Gastrocnemius medialis (tissue), 4 donors: ENCODE results near the gene CCM2. TPM values are rescaled to one million over a fixed set of nuclear protein-coding genes. Genes with fewer than 3 reads are reported as not detected.

Experiments used
- ATAC-seq, 2 donors: fragments of 150-250 bp; one replicate each; pipeline ENCODE4 v1.9.1; 2016
- DNase-seq, 2 donors: peaks; one replicate each; pipeline ENCODE4 v3.0.0-alpha.2; 2019
- H3K27ac ChIP-seq, 4 donors: fragments of 200-600 bp; sonication (generic); 1 replicate in 1 of 4; 2 replicates in 3 of 4; pipeline ENCODE4 v1.5.1; 2016 to 2018; ENCODE audit warnings: mild to moderate bottlenecking in 2 of 4, moderate library complexity in 1 of 4
- H3K27me3 ChIP-seq, 3 donors: fragments of 200-600 bp; sonication (generic) in 2 of 3; 1 replicate in 1 of 3; 2 replicates in 2 of 3; pipeline versions ENCODE4 v1.5.1 to v1.6.0; 2016 to 2019; ENCODE audit warnings: mild to moderate bottlenecking in 1 of 3, moderate library complexity in 1 of 3
- H3K36me3 ChIP-seq, 2 donors: fragments of 200-600 bp; sonication (generic) in 1 of 2; one replicate each; pipeline ENCODE4 v1.5.1; 2017 to 2018
- H3K4me1 ChIP-seq, 2 donors: fragments of 200-600 bp; sonication (generic) in 1 of 2; one replicate each; pipeline ENCODE4 v1.5.1; 2016 to 2017; ENCODE audit warnings: mild to moderate bottlenecking in 2 of 2
- H3K4me3 ChIP-seq, 4 donors: fragments of 200-600 bp; sonication (generic) in 3 of 4; 1 replicate in 1 of 4; 2 replicates in 3 of 4; pipeline ENCODE4 v1.5.1; 2016 to 2019; ENCODE audit warnings: mild to moderate bottlenecking in 2 of 4
- H3K9me3 ChIP-seq, 3 donors: fragments of 200-600 bp; sonication (generic) in 2 of 3; 1 replicate in 1 of 3; 2 replicates in 2 of 3; pipeline ENCODE4 v1.5.1; 2016 to 2019
- CTCF ChIP-seq, 5 experiments: fragments of 450-650 bp in 3 of 5; fragments of 200-600 bp in 2 of 5; sonication (generic) in 2 of 5; IDR thresholded peaks in 4 of 5; conservative IDR thresholded peaks in 1 of 5; 1 replicate in 4 of 5; 2 replicates in 1 of 5; pipeline ENCODE4 v1.5.1; 2016 to 2019; ENCODE audit warnings: antibody characterized with exemption in 5 of 5, mild to moderate bottlenecking in 3 of 5, moderate library complexity in 3 of 5
- POLR2A ChIP-seq, 2 donors: fragments of 450-650 bp; IDR thresholded peaks; one replicate each; pipeline ENCODE4 v1.6.1; 2017; ENCODE audit warnings: antibody characterized with exemption in 2 of 2, mild to moderate bottlenecking in 2 of 2, moderate library complexity in 2 of 2
- in situ Hi-C, 4 donors: fragments of 200-750 bp; cut with MboI; loops; one replicate each; pipeline versions ENCODE4 v1.15.0 to v1.8.0; 2017; ENCODE audit warnings: low sequenced_read_pairs in 4 of 4
- intact Hi-C: fragments of 100-400 bp; cut with DNase I; formaldehyde crosslinking; loops from one replicate; pipeline ENCODE4 v1.15.1; 2023; ENCODE audit warnings: low total_unique reads
- total RNA-seq, 4 donors: library from RNA; depleted of rRNA; stranded (reverse); fragments of >200 nt; gene quantifications; one replicate each; pipeline versions ENCODE4 v1.1.0 to v1.2.3, GENCODE V29; 2016

CCM2 gene
- total RNA-seq, 4 donors from 2014 or later: 37.7 to 61.8 (median 47.4) TPM

- intact Hi-C loops: no loop called here
- ATAC-seq: no peak
- no peak overlapping the region for H3K27ac ChIP-seq
These were observed 18.8 kb upstream of the CCM2 start for GRCh38 chr7:44981035-44981706.

GRCh38 chr7:44982535-44982923, 17.5 kb upstream of the CCM2 start:
- ATAC-seq (no peak), DNase-seq (no peak)
- Histone ChIP-seq H3K9me3 (no peaks in the 10 kb centered on the region), H3K27me3 (no peaks in the 10 kb centered on the region), H3K27ac (no peak overlapping the region), H3K4me1 (peaks cover 15 to 20% of the 10 kb centered on the region in 2 donors), H3K36me3 (peaks cover 2 to 42% of the 10 kb centered on the region in 2 donors), H3K4me3 (no peak overlapping the region)
- intact Hi-C loops: no loop called here
- in situ Hi-C loops: loop anchor here in 1 of 4 donors (10.0 kb wide), 1 partner anchor 132 kb away; the partner anchor contains the start of gene TBRG4
- TF ChIP-seq CTCF (IDR thresholded peaks at IDR 0.05 in 4 of 5, conservative IDR thresholded peaks at IDR 0.05 in 1 of 5): no peak
- no peak for TF ChIP-seq POLR2A (IDR thresholded peaks at IDR 0.05)

More at GRCh38 chr7:44981035-44981706, 18.8 kb upstream of the CCM2 start:
- TF ChIP-seq POLR2A (IDR thresholded peaks at IDR 0.05) (no peak), CTCF (IDR thresholded peaks at IDR 0.05 in 4 of 5, conservative IDR thresholded peaks at IDR 0.05 in 1 of 5) (no peak)
- DNase-seq: no peak
- Histone ChIP-seq H3K36me3 (peaks cover 2 to 42% of the 10 kb centered on the region in 2 donors), H3K27me3 (no peaks in the 10 kb centered on the region), H3K4me1 (peaks cover 11 to 15% of the 10 kb centered on the region in 2 donors), H3K9me3 (no peaks in the 10 kb centered on the region), H3K4me3 (no peak overlapping the region)
- in situ Hi-C loops: loop anchor here in 1 of 4 donors (10.0 kb wide), 1 partner anchor 134 kb away; the partner anchor contains the start of gene TBRG4

GRCh38 chr7:44982970-44983369, 17.0 kb upstream of the CCM2 start:
- peaks cover 18 to 22% of the 10 kb centered on the region in 2 donors for H3K4me1 ChIP-seq
- peaks cover 2 to 42% of the 10 kb centered on the region in 2 donors for H3K36me3 ChIP-seq

GRCh38 chr7:44983742-44984477, 16.1 kb upstream of the CCM2 start:
- intact Hi-C loops: no loop called here
- ATAC-seq: no peak
- TF ChIP-seq POLR2A (IDR thresholded peaks at IDR 0.05): no peak
- TF ChIP-seq CTCF (IDR thresholded peaks at IDR 0.05 in 4 of 5, conservative IDR thresholded peaks at IDR 0.05 in 1 of 5): no peak
- in situ Hi-C loops: loop anchor here in 1 of 4 donors (10.0 kb wide), 1 partner anchor 131 kb away; the partner anchor contains the start of gene TBRG4
- peaks cover 18 to 22% of the 10 kb centered on the region in 2 donors for H3K4me1 ChIP-seq
- no peaks in the 10 kb centered on the region for H3K9me3 ChIP-seq
- H3K36me3 ChIP-seq: peaks cover 2 to 42% of the 10 kb centered on the region in 2 donors
- no peak for DNase-seq
- peak overlapping the region in 1 of 4 donors; percentile 93 for H3K27ac ChIP-seq
- no peak overlapping the region for H3K4me3 ChIP-seq
- no peaks in the 10 kb centered on the region for H3K27me3 ChIP-seq

More at GRCh38 chr7:44982970-44983369, 17.0 kb upstream of the CCM2 start:
- intact Hi-C loops (no loop called here), in situ Hi-C loops (loop anchor here in 1 of 4 donors (10.0 kb wide), 1 partner anchor 132 kb away; the partner anchor contains the start of gene TBRG4)
- no peak overlapping the region for H3K4me3 ChIP-seq
- no peak overlapping the region for H3K27ac ChIP-seq
- no peaks in the 10 kb centered on the region for H3K27me3 ChIP-seq
- no peak for DNase-seq
- TF ChIP-seq CTCF (IDR thresholded peaks at IDR 0.05 in 4 of 5, conservative IDR thresholded peaks at IDR 0.05 in 1 of 5) (no peak), POLR2A (IDR thresholded peaks at IDR 0.05) (no peak)
- no peaks in the 10 kb centered on the region for H3K9me3 ChIP-seq
- ATAC-seq: no peak
